SK-N-MC (cell line): ENCODE data around the gene CDC45.

Experiments used
- EZH2 ChIP-seq: fragments of 200-600 bp; sonication (generic); IDR thresholded peaks from one replicate; pipeline ENCODE4 v1.6.1; 2017; ENCODE audit warnings: antibody characterized with exemption
- POLR2AphosphoS5 ChIP-seq: IDR thresholded peaks from 2 replicates; pipeline ENCODE4 v1.6.1; 2012; ENCODE audit warnings: mild to moderate bottlenecking, low read depth, low read length, borderline replicate concordance

GRCh38 chr22:19488884-19489843 is 9.4 kb downstream of the CDC45 start:
- TF ChIP-seq EZH2 (no peak), POLR2AphosphoS5 (no peak)
